ENCODE data around the gene ARMC8. TPM values are rescaled to one million over a fixed set of nuclear protein-coding genes. Genes with fewer than 3 reads are reported as not detected.

ARMC8 gene
- total and polyA plus RNA-seq, 4 donors = 8.4 to 53.6 (median 22.8) TPM

DNA sequence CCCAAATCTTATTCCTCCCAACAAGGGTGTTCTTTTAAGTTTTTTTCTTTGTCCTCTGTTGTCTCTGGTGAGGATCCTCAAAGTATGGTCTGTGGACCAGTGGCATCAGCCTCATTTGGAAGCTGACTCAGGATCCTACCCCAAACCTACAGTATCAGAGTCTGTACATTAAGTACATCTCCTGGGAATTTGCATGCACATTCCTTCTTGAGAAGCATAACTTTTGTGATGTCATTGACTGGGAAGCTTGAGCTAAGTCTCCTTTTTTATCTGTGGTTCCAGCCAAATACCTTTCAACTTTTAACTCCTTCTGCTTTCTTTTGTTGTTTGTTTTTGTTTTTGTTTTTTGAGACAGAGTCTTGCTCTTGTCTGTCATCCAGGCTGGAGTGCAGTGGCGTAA is 40.5 kb downstream of the ARMC8 start:
- no peak for DNase-seq (ENCODE audit: low spot score)
- peaks cover 23 to 46% (median 35%) of the 10 kb centered on the region in 4 donors for H3K36me3 ChIP-seq (ENCODE audit: control insufficient read depth in 4 of 4, insufficient read depth in 3 of 4, low read depth in 1 of 4, low read length in 3 of 4)
- 98% methylated on average over 1 of the region's 1 CpG for WGBS
- H3K9ac ChIP-seq (ENCODE audit: low read depth in 1 of 2, low read length in 2 of 2) = no peak overlapping the region
- no peaks in the 10 kb centered on the region for H3K9me3 ChIP-seq (ENCODE audit: control insufficient read depth in 4 of 4, low read length in 3 of 4)
- H3K4me1 ChIP-seq (ENCODE audit: control insufficient read depth in 4 of 4, insufficient read depth in 4 of 4, low read length in 3 of 4) = no peaks in the 10 kb centered on the region
- H3K27ac ChIP-seq (ENCODE audit: low read depth in 1 of 2, low read length in 2 of 2) = no peak overlapping the region
- TF ChIP-seq SP1 (IDR thresholded peaks at IDR 0.05) (no peak), HNF4A (conservative IDR thresholded peaks at IDR 0.05) (no peak), TAF1 (conservative IDR thresholded peaks at IDR 0.05) (no peak), FOXA2 (IDR thresholded peaks at IDR 0.05) (no peak), NR2F2 (IDR thresholded peaks at IDR 0.05) (no peak), RAD21 (IDR thresholded peaks at IDR 0.05) (no peak), RXRA (IDR thresholded peaks at IDR 0.05) (no peak), HNF4G (IDR thresholded peaks at IDR 0.05) (no peak), GABPA (IDR thresholded peaks at IDR 0.05 in 1 of 2, conservative IDR thresholded peaks at IDR 0.05 in 1 of 2) (no peak)
- TF ChIP-seq, protein P1, sequence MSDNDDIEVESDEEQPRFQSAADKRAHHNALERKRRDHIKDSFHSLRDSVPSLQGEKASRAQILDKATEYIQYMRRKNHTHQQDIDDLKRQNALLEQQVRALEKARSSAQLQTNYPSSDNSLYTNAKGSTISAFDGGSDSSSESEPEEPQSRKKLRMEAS (IDR thresholded peaks at IDR 0.05) = no peak
- TF ChIP-seq, protein P2, sequence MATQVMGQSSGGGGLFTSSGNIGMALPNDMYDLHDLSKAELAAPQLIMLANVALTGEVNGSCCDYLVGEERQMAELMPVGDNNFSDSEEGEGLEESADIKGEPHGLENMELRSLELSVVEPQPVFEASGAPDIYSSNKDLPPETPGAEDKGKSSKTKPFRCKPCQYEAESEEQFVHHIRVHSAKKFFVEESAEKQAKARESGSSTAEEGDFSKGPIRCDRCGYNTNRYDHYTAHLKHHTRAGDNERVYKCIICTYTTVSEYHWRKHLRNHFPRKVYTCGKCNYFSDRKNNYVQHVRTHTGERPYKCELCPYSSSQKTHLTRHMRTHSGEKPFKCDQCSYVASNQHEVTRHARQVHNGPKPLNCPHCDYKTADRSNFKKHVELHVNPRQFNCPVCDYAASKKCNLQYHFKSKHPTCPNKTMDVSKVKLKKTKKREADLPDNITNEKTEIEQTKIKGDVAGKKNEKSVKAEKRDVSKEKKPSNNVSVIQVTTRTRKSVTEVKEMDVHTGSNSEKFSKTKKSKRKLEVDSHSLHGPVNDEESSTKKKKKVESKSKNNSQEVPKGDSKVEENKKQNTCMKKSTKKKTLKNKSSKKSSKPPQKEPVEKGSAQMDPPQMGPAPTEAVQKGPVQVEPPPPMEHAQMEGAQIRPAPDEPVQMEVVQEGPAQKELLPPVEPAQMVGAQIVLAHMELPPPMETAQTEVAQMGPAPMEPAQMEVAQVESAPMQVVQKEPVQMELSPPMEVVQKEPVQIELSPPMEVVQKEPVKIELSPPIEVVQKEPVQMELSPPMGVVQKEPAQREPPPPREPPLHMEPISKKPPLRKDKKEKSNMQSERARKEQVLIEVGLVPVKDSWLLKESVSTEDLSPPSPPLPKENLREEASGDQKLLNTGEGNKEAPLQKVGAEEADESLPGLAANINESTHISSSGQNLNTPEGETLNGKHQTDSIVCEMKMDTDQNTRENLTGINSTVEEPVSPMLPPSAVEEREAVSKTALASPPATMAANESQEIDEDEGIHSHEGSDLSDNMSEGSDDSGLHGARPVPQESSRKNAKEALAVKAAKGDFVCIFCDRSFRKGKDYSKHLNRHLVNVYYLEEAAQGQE (IDR thresholded peaks at IDR 0.05) = no peak
- TF ChIP-seq, protein P3, sequence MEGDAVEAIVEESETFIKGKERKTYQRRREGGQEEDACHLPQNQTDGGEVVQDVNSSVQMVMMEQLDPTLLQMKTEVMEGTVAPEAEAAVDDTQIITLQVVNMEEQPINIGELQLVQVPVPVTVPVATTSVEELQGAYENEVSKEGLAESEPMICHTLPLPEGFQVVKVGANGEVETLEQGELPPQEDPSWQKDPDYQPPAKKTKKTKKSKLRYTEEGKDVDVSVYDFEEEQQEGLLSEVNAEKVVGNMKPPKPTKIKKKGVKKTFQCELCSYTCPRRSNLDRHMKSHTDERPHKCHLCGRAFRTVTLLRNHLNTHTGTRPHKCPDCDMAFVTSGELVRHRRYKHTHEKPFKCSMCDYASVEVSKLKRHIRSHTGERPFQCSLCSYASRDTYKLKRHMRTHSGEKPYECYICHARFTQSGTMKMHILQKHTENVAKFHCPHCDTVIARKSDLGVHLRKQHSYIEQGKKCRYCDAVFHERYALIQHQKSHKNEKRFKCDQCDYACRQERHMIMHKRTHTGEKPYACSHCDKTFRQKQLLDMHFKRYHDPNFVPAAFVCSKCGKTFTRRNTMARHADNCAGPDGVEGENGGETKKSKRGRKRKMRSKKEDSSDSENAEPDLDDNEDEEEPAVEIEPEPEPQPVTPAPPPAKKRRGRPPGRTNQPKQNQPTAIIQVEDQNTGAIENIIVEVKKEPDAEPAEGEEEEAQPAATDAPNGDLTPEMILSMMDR (IDR thresholded peaks at IDR 0.05; ENCODE audit: low read depth, low read length, missing input control) = no peak
- TF ChIP-seq, protein P4, sequence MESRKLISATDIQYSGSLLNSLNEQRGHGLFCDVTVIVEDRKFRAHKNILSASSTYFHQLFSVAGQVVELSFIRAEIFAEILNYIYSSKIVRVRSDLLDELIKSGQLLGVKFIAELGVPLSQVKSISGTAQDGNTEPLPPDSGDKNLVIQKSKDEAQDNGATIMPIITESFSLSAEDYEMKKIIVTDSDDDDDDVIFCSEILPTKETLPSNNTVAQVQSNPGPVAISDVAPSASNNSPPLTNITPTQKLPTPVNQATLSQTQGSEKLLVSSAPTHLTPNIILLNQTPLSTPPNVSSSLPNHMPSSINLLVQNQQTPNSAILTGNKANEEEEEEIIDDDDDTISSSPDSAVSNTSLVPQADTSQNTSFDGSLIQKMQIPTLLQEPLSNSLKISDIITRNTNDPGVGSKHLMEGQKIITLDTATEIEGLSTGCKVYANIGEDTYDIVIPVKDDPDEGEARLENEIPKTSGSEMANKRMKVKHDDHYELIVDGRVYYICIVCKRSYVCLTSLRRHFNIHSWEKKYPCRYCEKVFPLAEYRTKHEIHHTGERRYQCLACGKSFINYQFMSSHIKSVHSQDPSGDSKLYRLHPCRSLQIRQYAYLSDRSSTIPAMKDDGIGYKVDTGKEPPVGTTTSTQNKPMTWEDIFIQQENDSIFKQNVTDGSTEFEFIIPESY (IDR thresholded peaks at IDR 0.05) = no peak
- TF ChIP-seq, protein P5, sequence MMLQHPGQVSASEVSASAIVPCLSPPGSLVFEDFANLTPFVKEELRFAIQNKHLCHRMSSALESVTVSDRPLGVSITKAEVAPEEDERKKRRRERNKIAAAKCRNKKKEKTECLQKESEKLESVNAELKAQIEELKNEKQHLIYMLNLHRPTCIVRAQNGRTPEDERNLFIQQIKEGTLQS (IDR thresholded peaks at IDR 0.05) = no peak
- no peak overlapping the region for H3K4me3 ChIP-seq (ENCODE audit: low read depth in 1 of 3, low read length in 3 of 3)
- no peaks in the 10 kb centered on the region for H3K27me3 ChIP-seq (ENCODE audit: control insufficient read depth in 4 of 4, insufficient read depth in 4 of 4, low read length in 3 of 4)

DNA sequence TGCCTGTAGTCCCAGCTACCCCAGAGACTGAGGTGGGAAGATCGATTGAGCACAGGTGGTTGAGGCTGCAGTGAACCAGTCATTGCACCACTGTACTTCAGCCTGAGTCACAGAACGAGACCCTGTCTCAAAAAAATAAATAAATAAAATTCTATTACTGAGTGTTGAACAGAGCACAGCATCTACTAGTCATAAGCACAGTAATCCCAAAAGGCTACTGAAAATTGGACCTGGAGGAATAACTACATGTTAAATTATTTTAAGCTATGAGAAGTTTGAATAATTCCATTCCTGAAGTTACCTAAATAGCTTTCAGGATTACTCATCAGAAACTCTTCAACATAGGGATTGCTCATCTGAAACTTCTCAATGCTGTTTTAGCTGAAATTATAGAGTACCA is 43.4 kb downstream of the ARMC8 start:
- DNase-seq (ENCODE audit: low spot score) = no peak
- no peak overlapping the region for H3K4me3 ChIP-seq (ENCODE audit: low read depth in 1 of 3, low read length in 3 of 3)
- 93% methylated on average over 2 of the region's 2 CpGs for WGBS
- no peaks in the 10 kb centered on the region for H3K4me1 ChIP-seq (ENCODE audit: control insufficient read depth in 4 of 4, insufficient read depth in 4 of 4, low read length in 3 of 4)
- no peak overlapping the region for H3K9ac ChIP-seq (ENCODE audit: low read depth in 1 of 2, low read length in 2 of 2)
- no peaks in the 10 kb centered on the region for H3K9me3 ChIP-seq (ENCODE audit: control insufficient read depth in 4 of 4, low read length in 3 of 4)
- TF ChIP-seq, protein P1 (IDR thresholded peaks at IDR 0.05) = no peak
- TF ChIP-seq RAD21 (IDR thresholded peaks at IDR 0.05) (no peak), SP1 (IDR thresholded peaks at IDR 0.05) (no peak), HNF4G (IDR thresholded peaks at IDR 0.05) (no peak), HNF4A (conservative IDR thresholded peaks at IDR 0.05) (no peak), NR2F2 (IDR thresholded peaks at IDR 0.05) (no peak), GABPA (IDR thresholded peaks at IDR 0.05 in 1 of 2, conservative IDR thresholded peaks at IDR 0.05 in 1 of 2) (no peak), JUND (IDR thresholded peaks at IDR 0.05) (no peak)
- TF ChIP-seq, protein P3 (IDR thresholded peaks at IDR 0.05; ENCODE audit: low read depth, low read length, missing input control) = no peak
- TF ChIP-seq, protein P2 (IDR thresholded peaks at IDR 0.05) = no peak
- TF ChIP-seq, protein P5 (IDR thresholded peaks at IDR 0.05) = no peak
- no peaks in the 10 kb centered on the region for H3K27me3 ChIP-seq (ENCODE audit: control insufficient read depth in 4 of 4, insufficient read depth in 4 of 4, low read length in 3 of 4)
- H3K36me3 ChIP-seq (ENCODE audit: control insufficient read depth in 4 of 4, insufficient read depth in 3 of 4, low read depth in 1 of 4, low read length in 3 of 4) = peaks cover 15 to 34% (median 28%) of the 10 kb centered on the region in 4 donors
- H3K27ac ChIP-seq (ENCODE audit: low read depth in 1 of 2, low read length in 2 of 2) = no peak overlapping the region

Measured in liver (tissue), 9 donors.